HK-2 (cell line): ENCODE data around the gene RNF4.
"Not testable (repeated sequence)": the region's sequence is repeated elsewhere in the genome, so short reads cannot be mapped to it uniquely, and the experiment has no call there.

Source experiments
- DNase-seq: peaks from one replicate; pipeline ENCODE4 v3.0.0-alpha.2; 2018; ENCODE audit not compliant: unreplicated experiment

RNF4 gene

DNA sequence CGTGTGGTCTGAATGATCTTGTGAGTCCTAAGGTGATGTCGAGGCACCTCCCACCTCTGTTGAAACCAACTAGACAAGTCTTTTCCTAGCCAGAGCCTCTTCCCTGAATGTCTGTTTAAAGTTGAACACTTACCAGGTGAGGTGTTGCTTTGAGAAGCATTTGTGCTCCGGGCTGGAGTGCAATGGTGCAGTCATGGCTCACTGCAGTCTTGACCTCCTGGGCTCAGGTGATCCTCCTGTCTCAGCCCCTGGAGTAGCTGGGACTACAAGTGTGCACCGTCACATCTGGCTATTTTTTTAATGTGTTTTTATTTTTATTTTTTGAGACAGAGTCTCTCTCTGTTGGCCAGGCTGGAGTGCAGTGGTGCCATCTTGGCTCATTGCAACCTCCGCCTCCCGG, 18.1 kb downstream of the RNF4 start:
- no peak for DNase-seq

DNA sequence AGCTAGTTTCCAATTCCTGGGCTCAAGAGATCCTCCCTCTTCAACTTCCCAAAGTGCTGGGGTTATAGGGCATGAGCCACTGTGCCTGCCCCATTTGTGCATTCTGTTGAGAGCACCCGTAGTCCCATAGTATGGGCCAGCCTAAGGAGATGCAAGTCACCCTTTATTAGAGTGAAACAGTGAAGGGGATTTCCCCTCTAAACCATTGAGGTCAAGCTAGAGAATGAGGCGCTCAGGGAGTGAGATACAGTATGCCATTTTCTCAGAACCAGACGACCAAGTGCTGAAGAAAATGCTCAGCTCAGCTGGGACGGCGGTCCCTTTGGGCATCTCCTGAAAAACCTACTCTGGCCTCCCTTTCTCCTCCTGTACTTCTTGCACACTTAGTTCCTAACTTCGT, 18.7 kb downstream of the RNF4 start:
- DNase-seq: no peak

DNA sequence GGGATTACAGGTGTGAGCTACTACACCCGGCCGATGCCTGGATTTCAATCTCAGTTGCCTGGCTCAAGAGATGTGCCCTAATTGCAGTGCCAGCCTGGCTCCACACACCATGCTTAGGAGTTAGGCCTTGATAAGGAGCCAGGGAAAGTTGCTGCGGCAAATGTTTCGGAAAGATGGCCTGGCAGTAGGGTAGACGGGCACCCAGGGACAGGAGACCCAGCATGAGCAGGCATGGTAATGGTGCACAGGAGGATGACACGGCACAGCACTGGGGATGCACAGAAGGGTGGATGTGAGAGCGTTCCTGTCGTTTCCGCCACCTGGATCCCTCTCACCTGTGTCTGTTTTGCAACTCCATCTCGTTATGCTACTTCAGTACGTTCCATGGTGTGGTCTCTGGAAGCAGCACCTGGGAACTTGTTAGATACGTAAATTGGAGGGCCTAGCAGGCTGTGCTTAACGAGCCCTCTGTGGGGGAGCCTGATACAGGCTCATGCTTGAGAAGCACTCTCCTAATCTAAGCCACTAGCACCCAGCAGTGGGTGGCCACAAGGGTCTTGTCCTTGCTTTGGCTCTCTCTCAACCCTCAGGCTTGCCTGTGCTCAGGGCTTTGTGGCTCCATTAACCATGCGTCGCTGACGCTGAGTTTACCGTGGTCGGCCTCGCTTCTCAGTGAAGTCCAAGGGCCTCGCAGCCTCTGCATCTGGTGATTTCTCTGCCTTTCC, 20.3 kb downstream of the RNF4 start:
- DNase-seq: no peak

DNA sequence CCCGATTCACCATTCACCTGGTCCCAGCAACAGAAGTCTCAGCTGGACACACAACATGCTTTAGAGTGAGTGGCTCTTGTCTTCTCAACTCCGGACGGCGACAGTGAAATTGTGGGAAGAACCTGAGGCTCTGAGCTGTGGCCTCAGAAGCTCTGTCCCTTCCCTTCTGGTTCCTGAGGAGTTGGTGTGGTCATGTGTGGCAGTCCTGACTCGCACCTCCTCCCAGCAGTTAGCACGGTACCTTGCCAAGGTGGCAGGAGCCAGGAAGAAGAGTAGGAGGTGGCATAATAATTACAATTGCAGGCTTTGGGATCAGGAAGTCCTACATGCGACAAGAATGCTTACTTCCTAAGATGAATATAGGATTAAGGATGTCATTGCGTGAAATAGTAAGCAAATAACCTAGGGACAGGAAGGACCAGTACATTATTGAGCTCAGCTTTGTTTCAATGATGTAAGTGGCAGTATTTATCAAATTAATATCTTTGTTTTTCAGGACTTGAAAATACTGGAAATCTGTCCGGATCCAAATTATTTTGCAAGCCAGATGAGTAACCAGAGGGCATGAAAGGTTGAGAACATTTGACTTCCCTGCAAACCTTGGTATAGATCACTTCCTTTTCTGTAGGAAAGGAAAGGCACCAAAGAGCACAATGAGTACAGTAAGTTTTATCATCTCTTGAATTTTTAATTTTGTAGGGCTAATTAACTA, 21.1 kb downstream of the RNF4 start:
- DNase-seq: no peak

DNA sequence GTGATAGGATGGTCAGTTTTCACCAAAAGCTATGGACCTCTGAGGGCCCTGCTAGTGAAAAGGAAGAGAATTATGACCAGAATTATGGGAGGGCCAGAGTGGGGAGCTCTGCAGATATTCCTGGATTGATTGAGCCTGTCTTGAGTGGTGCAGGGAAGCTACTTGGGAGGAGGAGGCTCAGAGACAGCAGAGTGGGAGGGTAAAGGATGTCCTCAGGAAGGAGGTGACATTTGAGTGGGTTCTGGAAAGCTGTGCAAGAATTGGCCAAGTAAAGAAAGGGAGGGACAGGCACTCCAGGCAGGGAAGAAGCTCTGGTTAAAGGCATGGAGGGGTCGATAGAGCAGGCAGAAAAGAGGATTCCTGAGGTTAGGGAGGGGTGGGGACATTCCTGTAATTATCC, 24.1 kb downstream of the RNF4 start:
- no peak for DNase-seq

DNA sequence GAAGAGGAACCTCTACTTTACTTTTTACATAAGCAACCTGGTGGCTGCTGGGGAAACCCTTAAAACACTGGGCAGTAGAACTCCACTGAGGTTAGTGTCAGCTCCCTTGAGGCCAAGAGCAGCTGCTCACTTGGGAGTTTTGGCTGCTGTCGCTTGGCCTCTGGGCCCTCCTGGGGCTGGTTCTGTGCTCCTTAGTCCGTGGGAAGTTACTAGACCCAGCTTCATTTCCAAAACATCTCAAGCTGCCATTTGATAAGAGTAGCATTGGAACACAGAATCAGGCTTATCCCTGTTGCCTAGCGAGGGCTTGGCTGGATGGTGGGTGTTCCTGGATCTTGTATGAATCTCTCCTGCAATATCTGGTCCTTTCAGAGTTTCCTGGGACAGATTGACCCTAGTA, 26.1 kb downstream of the RNF4 start:
- no peak for DNase-seq

DNA sequence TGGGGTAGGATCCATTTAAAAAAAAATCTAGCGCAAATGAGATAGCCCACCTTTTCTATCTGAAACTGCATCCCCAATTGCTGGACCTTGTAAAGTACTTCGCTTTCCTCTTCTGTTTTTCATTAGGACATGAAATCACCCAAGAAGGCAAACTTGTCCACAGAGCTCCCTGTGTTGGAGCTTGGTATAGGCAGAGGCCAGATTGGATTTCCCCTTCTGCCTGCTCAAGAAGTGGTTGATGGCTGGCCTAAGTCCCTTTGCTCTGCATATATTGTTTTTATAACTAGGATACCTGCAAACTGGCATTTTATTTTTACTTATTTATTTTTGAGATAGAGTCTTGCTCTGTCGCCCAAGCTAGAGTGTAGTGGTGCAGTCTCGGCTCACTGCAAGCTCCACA, 28.4 kb downstream of the RNF4 start:
- DNase-seq: no peak

DNA sequence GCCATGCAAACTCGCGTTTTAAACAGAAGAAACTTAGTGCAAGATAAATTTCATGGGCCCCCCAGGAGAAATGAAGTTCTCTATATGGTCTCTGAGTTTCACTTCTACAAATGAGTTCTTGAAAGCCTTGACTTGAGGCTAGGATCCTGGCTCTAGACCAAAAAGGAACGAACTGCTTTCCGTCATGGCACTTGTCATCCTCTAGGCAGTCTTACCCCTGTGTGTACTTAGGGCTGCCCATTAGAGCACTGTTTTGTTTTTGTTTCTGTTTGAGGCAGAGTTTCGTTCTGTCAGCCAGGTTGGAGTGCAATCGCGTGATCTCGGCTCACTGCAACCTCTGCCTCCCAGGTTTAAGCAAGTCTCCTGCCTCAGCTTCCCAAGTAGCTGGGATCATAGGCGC, 29.0 kb downstream of the RNF4 start:
- DNase-seq: no peak

DNA sequence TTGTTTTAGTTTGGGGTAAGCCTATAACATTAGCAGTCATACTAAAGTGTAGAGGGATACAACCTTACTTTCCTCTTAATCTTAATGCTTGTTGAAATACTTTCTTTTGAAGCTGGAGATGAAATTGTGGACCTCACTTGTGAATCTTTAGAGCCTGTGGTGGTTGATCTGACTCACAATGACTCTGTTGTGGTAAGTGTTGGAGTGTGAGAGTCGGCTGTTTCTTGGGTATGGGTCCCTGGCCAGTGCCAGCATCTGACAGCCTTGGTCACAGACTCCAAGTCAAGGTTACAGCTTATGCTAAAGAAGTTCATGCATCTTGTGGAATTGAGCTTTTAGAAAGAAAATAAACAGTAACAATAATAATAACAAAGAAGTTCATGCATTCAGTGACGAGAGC, 31.6 kb downstream of the RNF4 start:
- no peak for DNase-seq

DNA sequence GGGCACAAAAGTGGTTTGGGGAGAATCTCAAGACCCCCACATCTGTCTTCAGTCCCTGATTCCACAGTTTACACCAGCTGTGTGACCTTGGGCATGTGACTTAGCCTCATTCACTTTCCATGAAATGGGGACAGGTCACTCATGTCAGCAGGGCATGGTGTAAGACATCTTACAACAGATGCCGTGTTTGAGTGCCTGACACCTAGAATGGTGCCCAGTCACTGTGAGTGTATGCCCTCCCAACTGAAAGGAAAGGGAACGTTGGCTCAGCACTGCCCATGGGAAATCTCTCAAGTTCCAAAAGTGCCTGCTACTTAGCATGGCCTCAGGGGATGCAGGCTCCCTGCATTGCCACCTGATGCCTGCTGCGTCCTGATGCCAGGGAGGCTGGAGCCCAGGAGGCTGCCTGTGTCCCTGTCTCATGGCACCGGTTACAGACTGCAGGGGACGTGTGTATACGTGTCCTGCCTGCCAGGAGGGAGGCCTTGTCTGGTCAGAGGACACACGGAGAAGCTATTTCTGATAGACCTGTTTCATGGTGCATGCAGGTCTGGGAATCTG, 32.2 kb downstream of the RNF4 start:
- no peak for DNase-seq

DNA sequence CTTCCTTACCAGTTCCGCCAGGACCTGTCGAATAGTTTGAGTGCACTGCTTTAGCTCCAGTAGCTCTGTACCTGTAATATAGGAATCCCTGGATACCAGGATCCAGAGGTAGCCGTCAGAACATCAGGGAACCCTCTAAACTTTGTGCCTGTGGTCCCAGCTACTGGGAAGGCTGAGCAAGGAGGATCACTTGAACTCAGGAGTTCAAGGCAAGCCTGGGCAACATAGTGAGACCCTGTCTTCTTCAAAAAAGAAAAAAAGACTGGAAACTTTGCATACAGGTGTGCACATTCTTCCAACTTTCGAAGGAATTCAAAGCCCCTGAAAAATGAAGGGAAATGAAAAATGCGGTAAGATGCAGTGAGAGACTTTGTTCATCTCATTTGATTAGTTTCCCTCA, 34.9 kb downstream of the RNF4 start:
- DNase-seq: no peak

DNA sequence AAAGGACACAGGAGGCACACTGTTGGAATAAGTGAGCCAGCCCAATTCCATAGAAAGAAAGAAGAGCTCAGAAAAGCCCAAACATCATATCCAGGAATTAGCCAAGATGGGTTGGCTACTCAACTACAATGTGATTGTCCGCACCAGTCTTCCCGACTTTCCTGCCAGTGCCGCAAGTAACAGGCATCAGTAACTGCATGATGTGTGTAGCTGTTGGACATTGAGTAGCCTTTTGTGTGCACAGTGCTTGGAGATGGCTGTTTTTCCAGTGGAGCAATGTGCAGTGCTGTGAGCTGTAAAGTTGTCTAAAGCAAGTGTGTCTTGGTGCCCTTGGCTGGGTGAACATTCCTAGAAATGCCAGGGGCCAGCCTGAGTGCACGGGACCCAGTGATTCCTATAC, 38.4 kb downstream of the RNF4 start:
- no peak for DNase-seq

DNA sequence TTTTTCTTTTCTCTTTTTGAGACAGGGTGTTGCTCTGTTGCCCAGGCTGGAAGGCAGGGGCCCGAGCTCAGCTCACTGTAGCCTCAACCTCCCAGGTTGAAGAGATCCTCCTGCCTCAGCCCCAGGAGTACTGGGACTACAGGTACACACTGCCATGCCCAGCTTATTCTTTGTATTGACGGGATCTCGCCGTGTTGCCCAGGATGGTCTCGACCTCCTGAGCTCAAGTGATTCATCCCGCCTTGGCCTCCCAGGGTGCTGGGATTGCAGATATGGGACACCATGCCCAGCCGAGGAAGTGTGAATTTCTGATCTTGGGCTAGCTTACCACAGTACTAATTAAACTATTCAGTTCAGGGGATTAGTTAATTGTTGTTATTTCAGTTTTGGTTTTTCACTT, 38.9 kb downstream of the RNF4 start:
- DNase-seq: no peak

DNA sequence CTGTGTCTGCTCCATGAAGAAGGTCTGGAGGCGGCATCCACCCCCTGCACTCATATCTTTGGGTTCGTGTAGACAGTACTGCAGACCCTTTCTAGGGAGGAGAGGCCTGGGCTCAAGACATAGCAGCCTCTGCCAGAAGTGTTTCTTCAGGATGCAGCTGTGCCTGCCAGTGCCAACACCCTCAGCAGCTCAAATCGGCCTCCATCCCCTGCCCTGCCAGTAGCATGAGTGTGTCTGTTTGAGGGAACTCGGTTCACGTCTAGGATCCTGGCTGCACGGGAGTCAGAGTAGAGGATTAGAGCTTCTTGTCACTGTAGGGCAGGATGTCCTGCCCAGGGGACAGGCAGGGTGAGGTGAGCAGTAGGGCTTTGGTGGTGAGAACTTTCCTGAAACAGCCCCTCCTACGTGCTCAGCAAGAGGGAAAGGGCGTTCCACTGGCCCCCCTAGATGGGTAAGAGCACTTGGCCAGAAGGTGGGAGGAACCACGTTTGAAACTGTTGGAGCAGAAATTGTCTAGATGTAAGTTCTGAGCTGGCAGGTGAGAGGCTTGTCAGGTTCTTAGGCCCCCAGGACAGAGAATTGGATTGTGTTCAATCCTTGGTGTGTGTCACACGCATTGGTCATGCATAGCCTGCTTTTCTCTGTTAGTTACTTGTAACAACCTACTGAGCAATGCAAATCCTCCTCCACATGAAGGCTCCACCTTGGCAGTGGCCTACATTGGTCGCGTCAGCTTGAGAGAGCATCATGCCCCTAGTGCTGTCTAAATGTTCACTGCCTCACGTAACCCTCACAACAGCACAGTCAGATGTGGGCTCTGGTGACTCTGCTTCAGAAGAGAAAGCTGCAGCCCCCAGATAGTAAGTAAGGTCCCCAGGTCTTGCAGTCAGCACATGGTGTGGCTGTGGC, 41.7 kb downstream of the RNF4 start:
- no peak for DNase-seq

DNA sequence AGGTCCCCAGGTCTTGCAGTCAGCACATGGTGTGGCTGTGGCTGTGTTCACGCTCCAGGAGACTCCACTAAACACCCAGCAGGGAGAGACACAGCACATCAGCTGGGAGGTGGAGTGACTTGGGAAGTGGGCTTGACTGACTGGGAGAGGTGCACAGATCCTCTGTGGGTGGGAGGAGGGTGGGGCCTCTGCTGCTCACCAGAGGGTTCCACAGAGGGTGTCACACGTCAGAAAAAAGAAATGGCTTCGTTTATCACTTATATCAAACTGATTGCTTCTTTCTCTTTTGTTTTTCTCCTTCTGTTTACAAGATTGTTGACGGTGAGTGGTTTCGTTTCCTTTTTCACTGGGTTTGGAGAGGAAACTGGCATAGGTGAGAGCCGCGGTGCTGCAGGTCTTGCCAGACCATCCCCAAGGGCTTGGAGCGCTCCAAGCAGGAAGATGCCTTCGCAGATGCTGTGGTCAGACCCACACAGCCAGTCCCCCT, 42.8 kb downstream of the RNF4 start:
- no peak for DNase-seq

DNA sequence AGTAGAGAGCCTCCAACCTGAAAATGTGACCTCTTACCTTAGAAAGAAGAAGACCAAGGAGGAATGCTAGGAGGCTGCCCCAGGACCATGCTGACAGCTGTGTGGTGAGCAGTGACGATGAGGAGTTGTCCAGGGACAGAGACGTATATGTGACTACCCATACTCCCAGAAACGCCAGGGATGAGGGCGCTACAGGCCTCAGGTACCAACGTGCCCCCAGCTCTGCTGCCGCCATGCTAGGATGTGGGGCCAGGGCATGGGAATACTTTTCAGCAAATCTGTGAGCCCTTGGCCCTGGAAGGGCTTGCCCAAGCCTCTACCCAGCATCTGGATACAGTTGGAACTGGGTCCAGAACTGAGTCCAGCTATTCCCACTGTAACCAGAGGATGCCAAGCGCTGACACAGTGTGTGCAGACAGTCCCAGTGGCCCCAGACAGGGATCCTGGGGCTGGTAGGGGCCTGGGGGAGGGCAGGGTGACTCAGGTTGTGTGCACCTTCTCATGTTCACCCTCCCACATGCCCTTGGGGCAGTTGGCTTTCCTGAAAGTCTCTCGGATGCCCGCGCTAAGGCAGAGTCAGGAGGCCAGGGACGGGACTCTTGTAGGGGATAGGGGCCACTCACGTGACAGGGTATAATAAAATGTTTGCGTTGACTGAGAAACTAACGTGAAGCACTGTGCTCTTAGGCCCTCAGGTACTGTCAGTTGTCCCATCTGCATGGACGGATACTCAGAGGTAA, 43.7 kb downstream of the RNF4 start:
- no peak for DNase-seq

DNA sequence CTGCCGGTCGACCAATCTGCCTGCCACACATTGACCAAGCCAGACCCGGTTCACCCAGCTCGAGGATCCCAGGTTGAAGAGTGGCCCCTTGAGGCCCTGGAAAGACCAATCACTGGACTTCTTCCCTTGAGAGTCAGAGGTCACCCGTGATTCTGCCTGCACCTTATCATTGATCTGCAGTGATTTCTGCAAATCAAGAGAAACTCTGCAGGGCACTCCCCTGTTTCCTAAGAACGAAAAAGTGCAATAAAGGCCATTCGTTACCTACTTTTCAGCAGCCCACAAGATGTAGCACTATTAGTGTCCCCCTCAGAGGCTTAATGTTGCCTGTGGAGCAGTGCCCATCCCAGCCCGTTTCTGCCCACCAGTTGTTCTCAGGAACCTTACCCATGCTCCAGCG, 45.3 kb downstream of the RNF4 start:
- not testable (repeated sequence) for DNase-seq

DNA sequence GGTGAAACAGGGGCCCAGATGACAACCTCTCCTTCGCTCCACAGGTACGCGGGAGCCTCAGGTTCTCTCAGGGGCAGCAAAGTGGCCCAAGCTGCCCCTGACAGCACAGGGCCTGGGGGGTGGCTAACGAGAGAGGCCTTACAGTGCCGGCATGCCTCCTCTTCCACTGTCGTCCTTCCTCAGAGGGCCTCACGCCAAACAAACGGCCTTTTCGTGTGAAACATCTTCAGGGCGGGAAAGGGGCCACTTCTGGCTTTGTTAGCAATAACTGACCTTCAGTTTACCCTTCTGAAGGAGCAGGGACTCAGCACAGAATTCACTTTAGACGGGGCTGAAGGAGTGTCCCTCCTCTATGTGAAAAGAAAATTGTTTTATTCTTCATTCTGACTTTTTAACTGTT, 46.0 kb downstream of the RNF4 start:
- DNase-seq: not testable (repeated sequence)

DNA sequence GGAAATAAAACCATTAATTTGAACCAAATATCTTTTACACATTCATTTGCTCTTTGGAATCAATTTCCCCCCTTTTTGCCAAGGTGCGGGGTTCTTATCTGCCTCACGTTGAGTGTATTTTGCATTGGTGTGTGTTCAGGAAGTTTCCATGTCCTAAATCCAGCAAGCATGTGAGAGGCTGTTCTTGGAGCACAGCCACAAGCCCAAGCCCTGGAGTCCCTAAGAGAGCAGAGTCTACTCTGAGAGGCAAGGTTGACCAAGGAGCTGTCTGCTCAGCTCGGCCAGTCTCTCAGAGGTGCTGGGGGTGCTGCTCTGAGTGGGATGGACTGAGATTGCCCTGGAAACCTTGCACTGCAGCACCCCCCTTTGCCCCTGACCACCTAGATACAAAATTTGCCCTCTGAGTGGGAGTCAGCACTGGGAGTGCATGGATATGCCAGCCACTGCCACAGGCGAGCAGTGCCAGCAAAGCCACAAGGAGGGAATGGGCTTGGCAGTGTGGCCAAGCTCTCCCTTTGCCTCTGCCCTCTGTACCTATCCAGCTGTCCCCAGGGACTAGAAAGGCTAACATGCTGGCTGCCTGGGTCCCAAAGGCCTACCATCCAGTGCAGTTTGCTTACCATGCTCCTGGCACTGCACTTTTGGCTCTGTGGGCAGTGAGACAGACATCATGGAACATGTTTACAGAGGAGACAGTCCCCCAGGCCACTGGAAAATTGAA, 47.1 kb downstream of the RNF4 start:
- no peak for DNase-seq

DNA sequence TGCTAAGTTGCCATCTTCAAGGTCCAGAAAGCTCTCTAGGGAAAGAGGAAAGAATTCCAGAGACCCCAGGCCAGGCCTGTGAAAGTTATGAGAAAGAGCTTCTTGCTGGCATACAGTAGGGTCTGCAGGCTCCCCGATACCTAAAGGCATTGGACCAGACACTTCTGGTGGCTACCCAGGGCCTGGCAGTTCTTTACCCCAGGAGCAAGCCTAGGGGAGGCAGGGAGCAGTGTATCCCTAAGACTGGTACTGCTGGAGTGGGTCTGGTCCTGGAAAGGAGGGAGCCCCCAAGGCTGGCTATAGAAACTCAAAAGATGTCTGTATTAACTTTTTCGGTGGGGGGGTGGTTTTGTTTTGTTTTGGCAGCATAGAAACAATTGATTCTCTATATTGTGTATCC, 47.7 kb downstream of the RNF4 start:
- DNase-seq: no peak

DNA sequence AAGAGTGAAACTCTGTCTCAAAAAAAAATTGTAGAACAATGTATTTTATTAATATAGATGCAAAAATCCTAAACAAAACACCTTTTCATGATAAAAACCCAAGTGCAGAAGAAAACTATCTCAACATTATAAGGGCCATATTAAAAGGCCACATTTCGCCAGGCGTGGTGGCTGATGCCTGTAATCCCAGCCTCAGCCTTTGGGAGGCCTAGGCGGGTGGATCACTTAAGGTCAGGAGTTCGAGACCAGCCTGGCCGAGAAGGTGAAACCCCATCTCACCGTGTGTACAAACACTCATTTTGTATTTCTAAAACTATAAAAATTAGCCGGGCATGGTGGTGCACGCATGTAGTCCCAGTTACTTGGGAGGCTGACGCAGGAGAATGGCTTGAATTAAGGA, 57.7 kb downstream of the RNF4 start:
- no peak for DNase-seq
